ENCODE data around the gene TMTC2.
"Not testable (repeated sequence)": the region's sequence is repeated elsewhere in the genome, so short reads cannot be mapped to it uniquely, and the experiment has no call there.

TMTC2 gene

GRCh38 chr12:82730953-82731459 is 44.3 kb downstream of the TMTC2 start:
- DNase-seq: no peak

- peak; percentile 8 for DNase-seq
Observed at GRCh38 chr12:82740129-82741000, 53.7 kb downstream of the TMTC2 start.

GRCh38 chr12:82745063-82745674 is 58.5 kb downstream of the TMTC2 start:
- no peak for DNase-seq

- no peak for DNase-seq
Observed at GRCh38 chr12:82745807-82746206, 59.1 kb downstream of the TMTC2 start.

- no peak for DNase-seq
Observed at GRCh38 chr12:82746668-82747067, 60.0 kb downstream of the TMTC2 start.

- no peak for DNase-seq
Observed at GRCh38 chr12:82749015-82749414, 62.3 kb downstream of the TMTC2 start.

- DNase-seq: no peak
Observed at GRCh38 chr12:82754856-82755255, 68.2 kb downstream of the TMTC2 start.

- no peak for DNase-seq
Observed at GRCh38 chr12:82756303-82756702, 69.6 kb downstream of the TMTC2 start.

- no peak for DNase-seq
Observed at GRCh38 chr12:82757059-82757458, 70.4 kb downstream of the TMTC2 start.

GRCh38 chr12:82757656-82758055 is 71.0 kb downstream of the TMTC2 start:
- DNase-seq: no peak

- DNase-seq: no peak
Observed at GRCh38 chr12:82758749-82759330, 72.1 kb downstream of the TMTC2 start.

- DNase-seq: no peak
Observed at GRCh38 chr12:82760423-82760822, 73.7 kb downstream of the TMTC2 start.

- DNase-seq: not testable (repeated sequence)
Observed at GRCh38 chr12:82765206-82765605, 78.5 kb downstream of the TMTC2 start.

GRCh38 chr12:82765971-82766705 is 79.4 kb downstream of the TMTC2 start:
- no peak for DNase-seq

GRCh38 chr12:82774666-82775065 is 88.0 kb downstream of the TMTC2 start:
- no peak for DNase-seq

GRCh38 chr12:82780517-82780916 is 93.8 kb downstream of the TMTC2 start:
- no peak for DNase-seq

GRCh38 chr12:82781309-82781997 is 94.7 kb downstream of the TMTC2 start:
- no peak for DNase-seq

GRCh38 chr12:82783435-82783834 is 96.7 kb downstream of the TMTC2 start:
- no peak for DNase-seq

GRCh38 chr12:82787016-82787415 is 100.3 kb downstream of the TMTC2 start:
- DNase-seq: no peak

GRCh38 chr12:82788594-82788993 is 101.9 kb downstream of the TMTC2 start:
- DNase-seq: no peak

- DNase-seq: no peak
Observed at GRCh38 chr12:82789674-82790073, 103.0 kb downstream of the TMTC2 start.

GRCh38 chr12:82793751-82794281 is 107.1 kb downstream of the TMTC2 start:
- no peak for DNase-seq

All from HCEC 1CT (cell line).